ENCODE measurements around the gene SF3A1. TPM values are rescaled to one million over a fixed set of nuclear protein-coding genes. Genes with fewer than 3 reads are reported as not detected.

Gene SF3A1
- total and polyA plus RNA-seq, 4 donors: 19.6 to 41.6 (median 23.9) TPM

GRCh38 chr22:30299322-30299721 is 57.4 kb downstream of the SF3A1 start:
- Histone ChIP-seq H3K4me1 (ENCODE audit: control insufficient read depth in 4 of 4, insufficient read depth in 4 of 4, low read length in 3 of 4) (peaks cover 0 to 10% (median 2%) of the 10 kb centered on the region in 4 donors), H3K4me3 (ENCODE audit: low read depth in 1 of 3, low read length in 3 of 3) (no peak overlapping the region), H3K36me3 (ENCODE audit: control insufficient read depth in 4 of 4, insufficient read depth in 3 of 4, low read depth in 1 of 4, low read length in 3 of 4) (peaks cover 3 to 50% (median 18%) of the 10 kb centered on the region in 4 donors), H3K27ac (ENCODE audit: low read depth in 1 of 2, low read length in 2 of 2) (no peak overlapping the region), H3K27me3 (ENCODE audit: control insufficient read depth in 4 of 4, insufficient read depth in 4 of 4, low read length in 3 of 4) (no peaks in the 10 kb centered on the region), H3K9me3 (ENCODE audit: control insufficient read depth in 4 of 4, low read length in 3 of 4) (no peaks in the 10 kb centered on the region), H3K9ac (ENCODE audit: low read depth in 1 of 2, low read length in 2 of 2) (no peak overlapping the region)
- 94% methylated on average over 13 of the region's 13 CpGs for WGBS
- DNase-seq (ENCODE audit: low spot score): no peak
- TF ChIP-seq, protein P1, sequence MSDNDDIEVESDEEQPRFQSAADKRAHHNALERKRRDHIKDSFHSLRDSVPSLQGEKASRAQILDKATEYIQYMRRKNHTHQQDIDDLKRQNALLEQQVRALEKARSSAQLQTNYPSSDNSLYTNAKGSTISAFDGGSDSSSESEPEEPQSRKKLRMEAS (IDR thresholded peaks at IDR 0.05): no peak
- TF ChIP-seq HNF4A (conservative IDR thresholded peaks at IDR 0.05): no peak
- TF ChIP-seq TAF1 (conservative IDR thresholded peaks at IDR 0.05): no peak
- TF ChIP-seq, protein P2, sequence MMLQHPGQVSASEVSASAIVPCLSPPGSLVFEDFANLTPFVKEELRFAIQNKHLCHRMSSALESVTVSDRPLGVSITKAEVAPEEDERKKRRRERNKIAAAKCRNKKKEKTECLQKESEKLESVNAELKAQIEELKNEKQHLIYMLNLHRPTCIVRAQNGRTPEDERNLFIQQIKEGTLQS (IDR thresholded peaks at IDR 0.05): no peak
- no peak for TF ChIP-seq FOXA2 (IDR thresholded peaks at IDR 0.05)
- TF ChIP-seq CTCF (IDR thresholded peaks at IDR 0.05; ENCODE audit: low read depth, low read length, missing input control): no peak

- H3K27me3 ChIP-seq (ENCODE audit: control insufficient read depth in 4 of 4, insufficient read depth in 4 of 4, low read length in 3 of 4): no peaks in the 10 kb centered on the region
- H3K36me3 ChIP-seq (ENCODE audit: control insufficient read depth in 4 of 4, insufficient read depth in 3 of 4, low read depth in 1 of 4, low read length in 3 of 4): peaks cover 5 to 61% (median 19%) of the 10 kb centered on the region in 4 donors
- 89% methylated on average over 9 of the region's 9 CpGs for WGBS
- peaks cover 0 to 10% (median 0%) of the 10 kb centered on the region in 4 donors for H3K4me1 ChIP-seq (ENCODE audit: control insufficient read depth in 4 of 4, insufficient read depth in 4 of 4, low read length in 3 of 4)
- DNase-seq (ENCODE audit: low spot score): no peak
- H3K4me3 ChIP-seq (ENCODE audit: low read depth in 1 of 3, low read length in 3 of 3): no peak overlapping the region
- no peaks in the 10 kb centered on the region for H3K9me3 ChIP-seq (ENCODE audit: control insufficient read depth in 4 of 4, low read length in 3 of 4)
- TF ChIP-seq, protein P1 (IDR thresholded peaks at IDR 0.05): no peak
- no peak for TF ChIP-seq YY1 (IDR thresholded peaks at IDR 0.05)
- no peak for TF ChIP-seq SP1 (IDR thresholded peaks at IDR 0.05)
- TF ChIP-seq FOXA1 (IDR thresholded peaks at IDR 0.05): no peak
- no peak for TF ChIP-seq JUND (IDR thresholded peaks at IDR 0.05)
- no peak for TF ChIP-seq HNF4A (conservative IDR thresholded peaks at IDR 0.05)
- TF ChIP-seq EGR1 (IDR thresholded peaks at IDR 0.05; ENCODE audit: low read depth in 2 of 2): no peak
- no peak for TF ChIP-seq RXRA (IDR thresholded peaks at IDR 0.05)
- TF ChIP-seq CTCF (IDR thresholded peaks at IDR 0.05; ENCODE audit: low read depth, low read length, missing input control): no peak
- no peak for TF ChIP-seq RAD21 (IDR thresholded peaks at IDR 0.05)
- TF ChIP-seq, protein P2 (IDR thresholded peaks at IDR 0.05): no peak
- TF ChIP-seq NR2F2 (IDR thresholded peaks at IDR 0.05): no peak
- no peak for TF ChIP-seq GABPA (IDR thresholded peaks at IDR 0.05 in 1 of 2, conservative IDR thresholded peaks at IDR 0.05 in 1 of 2)
- H3K9ac ChIP-seq (ENCODE audit: low read depth in 1 of 2, low read length in 2 of 2): no peak overlapping the region
- H3K27ac ChIP-seq (ENCODE audit: low read depth in 1 of 2, low read length in 2 of 2): no peak overlapping the region
These were observed 58.5 kb downstream of the SF3A1 start for GRCh38 chr22:30297991-30298701.

Measured in liver (tissue), 9 donors.